B cell (primary cell): ENCODE results near the gene SKAP1. TPM values are rescaled to one million over a fixed set of nuclear protein-coding genes. Genes with fewer than 3 reads are reported as not detected.

Experiments
- ATAC-seq: fragments of 200-7000 bp; cut with Tn5 transposase; one replicate; pipeline ENCODE4 v1.10.0; 2021; ENCODE audit warnings: low read depth, mild to moderate bottlenecking, moderate number of reproducible peaks, moderate library complexity
- CTCF ChIA-PET: fragments of 350-600 bp; sonication (Branson Sonifier 250); formaldehyde crosslinking; loops from one replicate; lab custom pipeline; 2021; ENCODE audit warnings: antibody characterized with exemption, inconsistent platforms; lab: Charles Lee
- POLR2A ChIA-PET: fragments of 350-600 bp; sonication (Branson Sonifier 250); formaldehyde crosslinking; loops from one replicate; lab custom pipeline; 2021; ENCODE audit warnings: antibody characterized with exemption; lab: Charles Lee
- DNase-seq: peaks from one replicate; pipeline ENCODE4 v3.0.0; 2013
- H2AFZ ChIP-seq: 2 replicates; pipeline ENCODE4 v1.6.1; 2012; ENCODE audit warnings: mild to moderate bottlenecking, low read depth, low read length; ENCODE audit not compliant: insufficient read depth, poor library complexity, severe bottlenecking
- H3K27ac ChIP-seq, 2 donors: 1 replicate in 1 of 2; 2 replicates in 1 of 2; pipeline ENCODE4 v1.5.1; 2012 to 2013; ENCODE audit warnings: low read length in 2 of 2, mild to moderate bottlenecking in 2 of 2, moderate library complexity in 1 of 2
- H3K27me3 ChIP-seq, 4 experiments: fragments of 200-600 bp in 1 of 4; sonication (generic) in 1 of 4; replicated peaks in 1 of 4; 1 replicate in 2 of 4; 2 replicates in 2 of 4; pipeline versions ENCODE4 v1.6.1 to v1.7.0; 2013 to 2016; ENCODE audit warnings: low read length in 3 of 4, mild to moderate bottlenecking in 2 of 4, mixed read lengths in 1 of 4, moderate library complexity in 1 of 4; ENCODE audit not compliant: insufficient read depth in 4 of 4, control insufficient read depth in 3 of 4; ENCODE audit errors: control extremely low read depth in 1 of 4
- H3K36me3 ChIP-seq, 2 experiments: replicated peaks in 1 of 2; 1 replicate in 1 of 2; 2 replicates in 1 of 2; pipeline versions ENCODE4 v1.6.1 to v1.7.1; 2013; ENCODE audit warnings: low read length in 1 of 2; ENCODE audit not compliant: insufficient read depth in 2 of 2, control insufficient read depth in 1 of 2; ENCODE audit errors: control extremely low read depth in 1 of 2, extremely low read depth in 1 of 2
- H3K4me1 ChIP-seq, 2 donors: fragments of 200-600 bp in 1 of 2; sonication (generic) in 1 of 2; 1 replicate in 1 of 2; 2 replicates in 1 of 2; pipeline versions ENCODE4 v1.5.1 to v1.6.1; 2013 to 2017; ENCODE audit warnings: low read length in 2 of 2; ENCODE audit not compliant: control insufficient read depth in 2 of 2, insufficient read depth in 2 of 2
- H3K4me2 ChIP-seq: replicated peaks from 2 replicates; pipeline ENCODE3; 2012; ENCODE audit warnings: mild to moderate bottlenecking, low read depth, low read length; ENCODE audit not compliant: poor library complexity, severe bottlenecking
- H3K4me3 ChIP-seq, 5 experiments: fragments of 200-600 bp in 1 of 5; sonication (generic) in 1 of 5; 1 replicate in 3 of 5; 2 replicates in 2 of 5; pipeline versions ENCODE4 v1.5.1 to v1.7.0; 2011 to 2016; ENCODE audit warnings: low read length in 4 of 5, mild to moderate bottlenecking in 4 of 5, low read depth in 2 of 5, control low read depth in 1 of 5, moderate library complexity in 1 of 5; ENCODE audit not compliant: insufficient read depth in 1 of 5; ENCODE audit errors: control extremely low read depth in 1 of 5, extremely low read depth in 1 of 5
- H3K79me2 ChIP-seq: fragments of 200-600 bp; sonication (generic); one replicate; pipeline ENCODE4 v1.6.0; 2016; ENCODE audit warnings: low read length; ENCODE audit not compliant: control insufficient read depth, insufficient read depth
- H3K9ac ChIP-seq: fragments of 200-600 bp; sonication (generic); 2 replicates; pipeline ENCODE4 v1.6.1; 2017; ENCODE audit warnings: mild to moderate bottlenecking, low read length, moderate library complexity
- H3K9me3 ChIP-seq, 3 donors: one replicate each; pipeline versions ENCODE4 v1.6.1 to v1.7.1; 2013; ENCODE audit warnings: low read length in 2 of 3; ENCODE audit not compliant: control insufficient read depth in 2 of 3, insufficient read depth in 1 of 3; ENCODE audit errors: control extremely low read depth in 1 of 3
- H4K20me1 ChIP-seq: 2 replicates; pipeline ENCODE4 v1.6.0; 2012; ENCODE audit warnings: mild to moderate bottlenecking, low read length; ENCODE audit not compliant: insufficient read depth, control insufficient read depth, poor library complexity, severe bottlenecking
- H3K27ac Mint-ChIP-seq: one replicate; pipeline ENCODE4 v1.8.0; 2021; ENCODE audit warnings: mixed read lengths
- H3K27me3 Mint-ChIP-seq: one replicate; pipeline ENCODE4 v1.8.0; 2021; ENCODE audit warnings: mixed read lengths
- H3K4me1 Mint-ChIP-seq: one replicate; pipeline ENCODE4 v1.8.0; 2021; ENCODE audit warnings: mixed read lengths
- H3K4me3 Mint-ChIP-seq: one replicate; pipeline ENCODE4 v1.8.0; 2021; ENCODE audit warnings: mixed read lengths
- H3K9me3 Mint-ChIP-seq: one replicate; pipeline ENCODE4 v1.8.0; 2022; ENCODE audit warnings: mixed read lengths; ENCODE audit not compliant: insufficient read depth
- EZH2 ChIP-seq: IDR thresholded peaks from 2 replicates; pipeline ENCODE4 v1.6.1; 2012; ENCODE audit warnings: borderline replicate concordance, low read depth, mild to moderate bottlenecking, moderate library complexity, low read length; ENCODE audit not compliant: insufficient read depth, poor library complexity, severe bottlenecking
- WGBS: methylation state at CpG from one replicate; pipeline ENCODE4 v1.1.5; 2013; ENCODE audit warnings: missing lambda C conversion rate; ENCODE audit not compliant: insufficient coverage; 5-methylcytosine and 5-hydroxymethylcytosine counted together
- intact Hi-C: fragments of 100-400 bp; cut with micrococcal nuclease; formaldehyde crosslinking; loops from one replicate; pipeline ENCODE4 v1.10.0; 2022
- polyA plus RNA-seq: library from polyadenylated mRNA; depleted of rRNA; stranded (reverse); fragments of >200 nt; gene quantifications from 2 replicates; pipeline ENCODE4 v1.2.3, GENCODE V29; 2012
- total RNA-seq, 2 donors: library from RNA; stranded (reverse); fragments of 120-200 nt in 1 of 2; gene quantifications; 1 replicate in 1 of 2; 2 replicates in 1 of 2; pipeline versions ENCODE4 v1.2.3 to v1.2.4, GENCODE V29; 2013 to 2022
- TF ChIP-seq, protein P1 (sequence below): fragments of 200-600 bp; IDR thresholded peaks from one replicate; pipeline ENCODE4 v1.8.0; 2022; ENCODE audit warnings: antibody characterized with exemption, mild to moderate bottlenecking

The SKAP1 gene
- total and polyA plus RNA-seq, 2 donors (not counting 1 experiment from before 2014, with no cell fraction given), result 33.1 to 37.3 TPM

DNA sequence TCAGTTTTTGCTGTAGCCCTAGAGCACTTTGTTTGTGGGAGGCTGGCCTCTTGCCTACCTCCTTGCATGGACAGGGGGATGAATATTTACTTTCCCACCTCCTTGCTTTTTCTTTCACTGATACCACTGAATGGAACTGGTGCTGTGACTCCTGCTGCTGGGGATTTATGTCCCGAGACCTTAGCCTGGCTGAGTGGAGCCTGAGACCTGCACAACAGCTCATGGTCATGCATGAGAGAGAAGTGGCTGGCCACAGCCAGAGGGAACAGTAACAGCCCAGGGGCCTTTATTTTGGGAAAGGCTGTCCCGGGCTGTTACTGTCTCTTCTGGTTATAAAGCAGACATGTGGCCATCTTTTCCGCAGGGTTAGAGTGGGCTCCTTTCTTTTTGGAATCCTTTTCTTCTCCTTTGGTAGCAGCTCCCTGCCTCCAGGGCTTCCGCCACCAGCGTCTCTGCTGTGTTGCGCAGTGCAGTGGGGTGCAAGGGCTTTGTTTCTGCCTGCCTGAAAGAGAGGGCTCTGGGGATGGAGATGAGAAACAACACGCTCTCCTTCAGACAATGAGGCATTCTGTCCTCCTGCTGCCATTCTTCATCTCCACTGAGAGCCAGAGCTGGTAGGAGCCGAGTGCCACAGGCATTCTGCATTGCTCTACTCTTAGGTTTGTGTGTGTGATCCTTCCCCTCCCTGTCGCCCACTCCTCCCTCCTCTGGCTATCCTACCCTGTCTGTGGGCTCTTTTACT, 307.9 kb downstream of the SKAP1 start:
- ChIA-PET POLR2A (no interaction called here), CTCF (interaction anchor here (1.2 to 5.0 kb wide), 5 partner anchors 9 to 85 kb away, joined by 3 to 42 read pairs (median 7); no protein-coding TSS in a partner anchor)
- H3K4me1 ChIP-seq, result no peaks in the 10 kb centered on the region
- H3K4me3 ChIP-seq, result no peak overlapping the region
- H3K4me3 Mint-ChIP-seq, result no peak overlapping the region
- peaks cover 12 to 70% of the 10 kb centered on the region in 2 experiments for H3K36me3 ChIP-seq
- intact Hi-C loops, result no loop called here
- no peak overlapping the region for H3K4me2 ChIP-seq
- no peaks in the 10 kb centered on the region for H3K4me1 Mint-ChIP-seq
- H3K27me3 Mint-ChIP-seq, result no peaks in the 10 kb centered on the region
- DNase-seq (no peak), ATAC-seq (no peak)
- peaks cover 11% of the 10 kb centered on the region for H4K20me1 ChIP-seq
- no peaks in the 10 kb centered on the region for H3K9me3 ChIP-seq
- H3K79me2 ChIP-seq, result peaks cover 23% of the 10 kb centered on the region
- no peak overlapping the region for H2AFZ ChIP-seq
- no peak overlapping the region for H3K27ac ChIP-seq
- no peak overlapping the region for H3K27ac Mint-ChIP-seq
- no peak overlapping the region for H3K9ac ChIP-seq
- WGBS, result 81% methylated on average over 2 of the region's 9 CpGs
- TF ChIP-seq, protein P1, sequence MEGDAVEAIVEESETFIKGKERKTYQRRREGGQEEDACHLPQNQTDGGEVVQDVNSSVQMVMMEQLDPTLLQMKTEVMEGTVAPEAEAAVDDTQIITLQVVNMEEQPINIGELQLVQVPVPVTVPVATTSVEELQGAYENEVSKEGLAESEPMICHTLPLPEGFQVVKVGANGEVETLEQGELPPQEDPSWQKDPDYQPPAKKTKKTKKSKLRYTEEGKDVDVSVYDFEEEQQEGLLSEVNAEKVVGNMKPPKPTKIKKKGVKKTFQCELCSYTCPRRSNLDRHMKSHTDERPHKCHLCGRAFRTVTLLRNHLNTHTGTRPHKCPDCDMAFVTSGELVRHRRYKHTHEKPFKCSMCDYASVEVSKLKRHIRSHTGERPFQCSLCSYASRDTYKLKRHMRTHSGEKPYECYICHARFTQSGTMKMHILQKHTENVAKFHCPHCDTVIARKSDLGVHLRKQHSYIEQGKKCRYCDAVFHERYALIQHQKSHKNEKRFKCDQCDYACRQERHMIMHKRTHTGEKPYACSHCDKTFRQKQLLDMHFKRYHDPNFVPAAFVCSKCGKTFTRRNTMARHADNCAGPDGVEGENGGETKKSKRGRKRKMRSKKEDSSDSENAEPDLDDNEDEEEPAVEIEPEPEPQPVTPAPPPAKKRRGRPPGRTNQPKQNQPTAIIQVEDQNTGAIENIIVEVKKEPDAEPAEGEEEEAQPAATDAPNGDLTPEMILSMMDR, result no peak
- TF ChIP-seq EZH2, result no peak
- H3K9me3 Mint-ChIP-seq, result no peaks in the 10 kb centered on the region
- no peaks in the 10 kb centered on the region for H3K27me3 ChIP-seq

DNA sequence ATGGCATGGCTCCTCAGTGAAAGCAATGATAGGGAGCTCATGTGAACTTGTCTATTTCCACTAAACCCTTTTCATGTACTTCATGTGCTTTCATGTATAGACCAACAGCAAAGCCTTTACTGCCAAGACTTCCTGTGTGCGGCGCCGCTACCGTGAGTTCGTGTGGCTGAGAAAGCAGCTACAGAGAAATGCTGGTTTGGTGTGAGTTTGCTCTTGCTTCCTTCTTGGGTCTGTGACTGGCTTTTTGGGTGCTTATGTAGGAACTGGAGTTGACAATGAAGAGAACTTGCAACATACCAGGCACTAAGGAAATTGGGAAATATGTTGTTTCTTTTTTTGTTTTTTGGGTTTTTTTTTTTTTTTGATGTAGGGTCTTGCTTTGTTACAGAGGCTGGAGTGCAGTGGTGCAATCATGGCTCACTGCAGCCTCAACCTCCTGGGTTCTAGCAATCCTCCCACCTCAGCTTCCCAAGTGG, 316.8 kb downstream of the SKAP1 start:
- POLR2A ChIA-PET, result interaction anchor here (0.5 to 0.9 kb wide), 4 partner anchors 15 to 1154 kb away, joined by 3 to 8 read pairs (median 4); no protein-coding TSS in a partner anchor
- Mint-ChIP-seq H3K4me3 (peak overlapping the region; percentile 81), H3K9me3 (no peaks in the 10 kb centered on the region), H3K4me1 (peaks cover 45% of the 10 kb centered on the region), H3K27ac (peak overlapping the region; percentile 91), H3K27me3 (no peaks in the 10 kb centered on the region)
- no peaks in the 10 kb centered on the region for H4K20me1 ChIP-seq
- H3K4me3 ChIP-seq, result peak overlapping the region in 4 of 5 experiments; percentile 1 to 32 (median 12)
- intact Hi-C loops, result no loop called here
- peak overlapping the region; percentile 70 for H3K4me2 ChIP-seq
- H3K27ac ChIP-seq, result peak overlapping the region; percentile 67 to 96
- H3K9ac ChIP-seq, result no peak overlapping the region
- H3K27me3 ChIP-seq, result no peaks in the 10 kb centered on the region
- H2AFZ ChIP-seq, result peak overlapping the region; percentile 43
- H3K36me3 ChIP-seq, result peaks cover 2 to 23% of the 10 kb centered on the region in 2 experiments
- DNase-seq (peak; percentile 66), ATAC-seq (no peak)
- CTCF ChIA-PET, result interaction anchor here (0.7 to 4.9 kb wide), 11 partner anchors 9 to 168 kb away, joined by 3 to 41 read pairs (median 10); no protein-coding TSS in a partner anchor
- no peaks in the 10 kb centered on the region for H3K9me3 ChIP-seq
- H3K79me2 ChIP-seq, result peaks cover 87% of the 10 kb centered on the region
- H3K4me1 ChIP-seq, result peaks cover 53 to 64% of the 10 kb centered on the region in 2 donors
- 2% methylated on average over 5 of the region's 5 CpGs for WGBS
- TF ChIP-seq EZH2, result no peak
- TF ChIP-seq, protein P1, result no peak
